SK-N-SH (cell line): ENCODE data around the gene SNX5. TPM values are rescaled to one million over a fixed set of nuclear protein-coding genes. Genes with fewer than 3 reads are reported as not detected.

Experiments
- CTCF ChIA-PET: fragments of 300-600, 350-600 bp; formaldehyde crosslinking; extraction: SDS; loops from one replicate; lab custom pipeline; 2021; lab: Yijun Ruan, JAX
- POLR2A ChIA-PET: fragments of 350-600 bp; sonication (Branson Sonifier 250); formaldehyde crosslinking; extraction: SDS; loops from one replicate; lab custom pipeline; 2020; ENCODE audit warnings: antibody characterized with exemption, inconsistent platforms; lab: Yijun Ruan, JAX
- DNase-seq: peaks from one replicate; pipeline ENCODE4 v3.0.0; 2012
- H2AFZ ChIP-seq: fragments of 200-600 bp; sonication (generic); 2 replicates; pipeline ENCODE4 v1.8.1; 2016; ENCODE audit warnings: antibody characterized with exemption, mild to moderate bottlenecking, low read depth
- H3F3A ChIP-seq: fragments of 200-600 bp; sonication (generic); replicated peaks from 2 replicates; pipeline ENCODE3; 2016; ENCODE audit warnings: antibody characterized with exemption, mild to moderate bottlenecking; ENCODE audit not compliant: insufficient read depth
- H3K27ac ChIP-seq, 2 experiments: fragments of 200-500 bp in 1 of 2; fragments of 200-600 bp in 1 of 2; sonication (Bioruptor generic) in 1 of 2; sonication (generic), shearing (Covaris generic) in 1 of 2; 2 replicates each; pipeline versions ENCODE4 v1.5.1 to v1.6.1; 2014 to 2016; ENCODE audit warnings: low read depth in 2 of 2, inconsistent platforms in 1 of 2, low read length in 1 of 2, mild to moderate bottlenecking in 1 of 2, mixed read lengths in 1 of 2
- H3K27me3 ChIP-seq: fragments of 200-600 bp; sonication (generic), shearing (Covaris generic); 2 replicates; pipeline ENCODE4 v1.6.1; 2016; ENCODE audit warnings: mixed run types; ENCODE audit not compliant: insufficient read depth
- H3K36me3 ChIP-seq, 2 experiments: fragments of 200-500 bp in 1 of 2; fragments of 200-600 bp in 1 of 2; sonication (Bioruptor generic) in 1 of 2; sonication (generic) in 1 of 2; replicated peaks in 1 of 2; 2 replicates each; pipeline versions ENCODE3 to v1.5.1; 2014 to 2016; ENCODE audit warnings: low read length in 1 of 2, mild to moderate bottlenecking in 1 of 2; ENCODE audit not compliant: insufficient read depth in 2 of 2, control insufficient read depth in 1 of 2
- H3K4me1 ChIP-seq, 2 experiments: fragments of 200-500 bp in 1 of 2; fragments of 200-600 bp in 1 of 2; sonication (Bioruptor generic) in 1 of 2; sonication (generic), shearing (Covaris generic) in 1 of 2; 2 replicates each; pipeline versions ENCODE4 v1.5.1 to v1.6.1; 2014 to 2016; ENCODE audit warnings: low read depth in 1 of 2, low read length in 1 of 2, mixed run types in 1 of 2; ENCODE audit not compliant: insufficient read depth in 2 of 2, control insufficient read depth in 1 of 2
- H3K4me2 ChIP-seq: fragments of 200-600 bp; sonication (generic), shearing (Covaris generic); 2 replicates; pipeline ENCODE4 v1.6.1; 2017; ENCODE audit warnings: mixed run types
- H3K4me3 ChIP-seq, 2 experiments: fragments of 200-500 bp in 1 of 2; fragments of 200-600 bp in 1 of 2; sonication (Bioruptor generic) in 1 of 2; sonication (generic), shearing (Covaris generic) in 1 of 2; 2 replicates each; pipeline versions ENCODE4 v1.5.1 to v1.8.1; 2014 to 2016; ENCODE audit warnings: low read depth in 2 of 2, inconsistent platforms in 1 of 2, low read length in 1 of 2, mild to moderate bottlenecking in 1 of 2, mixed read lengths in 1 of 2, moderate library complexity in 1 of 2
- H3K79me2 ChIP-seq: fragments of 200-600 bp; sonication (generic); 2 replicates; pipeline ENCODE4 v1.8.1; 2017; ENCODE audit warnings: mild to moderate bottlenecking; ENCODE audit not compliant: insufficient read depth
- H3K9ac ChIP-seq: fragments of 200-600 bp; sonication (generic); 2 replicates; pipeline ENCODE4 v1.6.1; 2017; ENCODE audit warnings: mixed run types
- H3K9me2 ChIP-seq: fragments of 200-600 bp; sonication (generic); 2 replicates; pipeline ENCODE4 v1.6.1; 2017; ENCODE audit warnings: mixed run types
- H3K9me3 ChIP-seq: fragments of 200-600 bp; sonication (generic); 2 replicates; pipeline ENCODE4 v1.6.1; 2017; ENCODE audit warnings: mixed run types, mild to moderate bottlenecking, moderate library complexity
- H4K20me1 ChIP-seq: fragments of 200-600 bp; sonication (generic); 2 replicates; pipeline ENCODE4 v1.6.1; 2017; ENCODE audit warnings: mild to moderate bottlenecking, mixed run types; ENCODE audit not compliant: insufficient read depth
- CHD2 ChIP-seq: fragments of 150-350 bp; IDR thresholded peaks from 2 replicates; pipeline ENCODE4 v1.6.1; 2018; ENCODE audit warnings: low read length; ENCODE audit not compliant: partially characterized antibody
- EP300 ChIP-seq, 2 experiments: IDR thresholded peaks; 2 replicates each; pipeline versions ENCODE4 v1.4.0 to v1.6.1; 2012; ENCODE audit warnings: borderline replicate concordance in 1 of 2, low read depth in 1 of 2, low read length in 1 of 2
- FOXM1 ChIP-seq: IDR thresholded peaks from 2 replicates; pipeline ENCODE4 v1.4.0; 2012; ENCODE audit warnings: low read depth, mild to moderate bottlenecking
- GABPA ChIP-seq: IDR thresholded peaks from 2 replicates; pipeline ENCODE4 v1.4.0; 2012; ENCODE audit warnings: low read depth, mild to moderate bottlenecking
- MXI1 ChIP-seq: IDR thresholded peaks from 2 replicates; pipeline ENCODE4 v1.6.1; 2012; ENCODE audit warnings: mild to moderate bottlenecking, low read depth, low read length, improper control_type of control experiment
- POLR2AphosphoS5 ChIP-seq: IDR thresholded peaks from 2 replicates; pipeline ENCODE4 v1.6.1; 2012; ENCODE audit warnings: low read depth, low read length
- REST ChIP-seq: IDR thresholded peaks from 2 replicates; pipeline ENCODE4 v1.6.1; 2012; ENCODE audit warnings: mild to moderate bottlenecking, low read depth, low read length, moderate library complexity
- RXRA ChIP-seq: IDR thresholded peaks from 2 replicates; pipeline ENCODE4 v1.4.0; 2012; ENCODE audit warnings: low read depth, mild to moderate bottlenecking, borderline replicate concordance
- TAF1 ChIP-seq: IDR thresholded peaks from 2 replicates; pipeline ENCODE4 v1.6.1; 2012; ENCODE audit warnings: low read depth, mild to moderate bottlenecking, low read length, moderate library complexity, borderline replicate concordance
- TCF12 ChIP-seq: IDR thresholded peaks from 2 replicates; pipeline ENCODE4 v1.4.0; 2012
- WGBS: methylation state at CpG from one replicate; pipeline ENCODE4 v1.1.6; 2017; ENCODE audit warnings: low lambda C conversion rate; 5-methylcytosine and 5-hydroxymethylcytosine counted together
- polyA plus RNA-seq, 3 experiments: library from polyadenylated mRNA; depleted of rRNA; stranded (reverse); fragments of >200 nt; gene quantifications; 2 replicates each; pipeline ENCODE4 v1.2.3, GENCODE V29; 2012

Gene SNX5
- polyA plus RNA-seq, 1 of the 3 experiments (the other 2 are of a cell fraction): 76.2 TPM

GRCh38 chr20:17895641-17896171 is 72.9 kb downstream of the SNX5 start:
- Histone ChIP-seq H3F3A (no peaks in the 10 kb centered on the region), H2AFZ (no peak overlapping the region), H3K9ac (no peak overlapping the region), H3K9me3 (no peaks in the 10 kb centered on the region), H3K4me1 (peaks cover 2 to 5% of the 10 kb centered on the region in 2 experiments; a peak in 2 of 4 replicates), H3K9me2 (no peaks in the 10 kb centered on the region), H3K36me3 (no peaks in the 10 kb centered on the region), H3K4me2 (no peak overlapping the region), H3K27ac (no peak overlapping the region), H3K4me3 (no peak overlapping the region), H3K27me3 (no peaks in the 10 kb centered on the region), H4K20me1 (no peaks in the 10 kb centered on the region), H3K79me2 (no peaks in the 10 kb centered on the region)
- TF ChIP-seq POLR2AphosphoS5 (no peak), REST (no peak), CHD2 (no peak), TCF12 (no peak), MXI1 (no peak), FOXM1 (no peak), RXRA (no peak), GABPA (no peak)
- no peak for DNase-seq
- ChIA-PET POLR2A (interaction anchor here (0.6 kb wide), 2 partner anchors 177 to 392 kb away, joined by 3 to 4 read pairs; partner anchors contain the start of gene ZNF133), CTCF (interaction anchor here (0.7 to 2.4 kb wide), 5 partner anchors 43 to 359 kb away, joined by 3 to 11 read pairs (median 4); partner anchors contain the start of gene RRBP1)
- 74% methylated on average over 17 of the region's 17 CpGs for WGBS

DNA sequence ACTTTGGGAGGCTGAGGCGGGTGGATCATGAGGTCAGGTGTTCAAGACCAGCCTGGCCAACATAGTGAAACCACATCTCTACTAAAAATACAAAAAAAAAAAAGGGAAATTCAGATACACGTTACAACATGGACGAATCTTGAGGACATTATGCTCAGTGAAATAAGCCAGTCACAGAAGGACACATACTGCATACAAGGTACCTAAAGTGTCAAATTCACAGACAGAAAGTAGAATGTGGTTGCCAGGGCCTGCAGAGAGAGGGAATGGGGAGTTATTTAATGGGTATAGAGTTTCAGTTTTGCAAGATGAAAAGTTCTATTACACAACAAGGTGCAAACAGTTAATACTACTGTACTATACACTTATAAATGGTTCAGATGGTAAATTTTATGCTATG is 75.1 kb downstream of the SNX5 start:
- Histone ChIP-seq H2AFZ (no peak overlapping the region), H3K9ac (no peak overlapping the region), H3K9me3 (no peaks in the 10 kb centered on the region), H3K27me3 (no peaks in the 10 kb centered on the region), H4K20me1 (no peaks in the 10 kb centered on the region), H3K79me2 (no peaks in the 10 kb centered on the region), H3K4me2 (no peak overlapping the region), H3K27ac (no peak overlapping the region), H3K4me1 (peaks cover 2 to 5% of the 10 kb centered on the region in 2 experiments; a peak in 2 of 4 replicates), H3K9me2 (no peaks in the 10 kb centered on the region), H3F3A (no peaks in the 10 kb centered on the region), H3K36me3 (no peaks in the 10 kb centered on the region), H3K4me3 (no peak overlapping the region)
- ChIA-PET CTCF (no interaction called here), POLR2A (no interaction called here)
- DNase-seq: no peak
- WGBS: 46% methylated on average over 3 of the region's 3 CpGs
- no peak for TF ChIP-seq EP300 (IDR thresholded peaks at IDR 0.05; ENCODE audit: borderline replicate concordance in 1 of 2, low read depth in 1 of 2, low read length in 1 of 2)
- no peak for TF ChIP-seq TAF1
